HG02870 (cell line): ENCODE results near the gene ANKRD12.

ENCODE experiments used
- ATAC-seq: cut with Tn5 transposase; IDR thresholded peaks from one replicate; pipeline ENCODE4 v1.9.1; 2021; ENCODE audit warnings: mild to moderate bottlenecking, moderate library complexity; ENCODE audit not compliant: unreplicated experiment

ANKRD12 gene

DNA sequence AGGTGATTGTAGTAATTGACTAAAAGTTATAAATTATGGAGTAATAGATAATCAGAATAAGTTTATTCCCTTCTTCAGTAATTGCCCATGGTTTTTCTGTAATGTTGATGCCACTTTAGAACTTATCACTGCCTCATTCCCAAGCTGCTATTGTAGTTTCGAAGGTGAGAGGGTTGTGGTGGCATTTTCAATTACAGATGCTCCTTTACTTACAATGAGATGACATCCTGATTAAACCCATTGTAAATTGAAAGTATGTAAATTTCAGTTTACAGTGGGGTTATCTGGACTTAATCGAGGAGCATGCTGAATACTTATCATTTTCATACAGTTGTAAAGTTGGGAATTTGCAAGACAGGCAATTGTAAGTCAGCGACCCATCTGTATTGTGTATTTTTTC, 31.2 kb upstream of the ANKRD12 start:
- no peak for ATAC-seq

DNA sequence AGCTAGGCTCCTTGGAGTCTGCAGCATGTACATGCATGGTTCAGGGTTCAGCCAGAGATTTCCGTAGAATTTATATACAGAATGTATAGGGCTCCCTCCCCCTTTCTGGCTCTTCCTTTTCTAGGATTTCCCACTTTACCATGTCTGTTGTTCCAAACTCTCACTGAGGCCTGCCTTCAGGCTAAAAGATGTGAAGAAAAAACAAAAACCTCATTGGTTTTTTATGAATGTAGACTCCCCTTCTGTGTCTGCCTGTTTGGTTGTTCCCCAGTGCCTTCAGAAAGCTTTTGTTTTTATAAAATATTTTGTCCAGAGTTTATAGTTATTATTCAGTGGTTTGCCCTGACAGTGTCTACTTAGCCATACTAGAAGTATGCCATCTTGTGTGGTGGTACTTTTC, 30.5 kb upstream of the ANKRD12 start:
- no peak for ATAC-seq

DNA sequence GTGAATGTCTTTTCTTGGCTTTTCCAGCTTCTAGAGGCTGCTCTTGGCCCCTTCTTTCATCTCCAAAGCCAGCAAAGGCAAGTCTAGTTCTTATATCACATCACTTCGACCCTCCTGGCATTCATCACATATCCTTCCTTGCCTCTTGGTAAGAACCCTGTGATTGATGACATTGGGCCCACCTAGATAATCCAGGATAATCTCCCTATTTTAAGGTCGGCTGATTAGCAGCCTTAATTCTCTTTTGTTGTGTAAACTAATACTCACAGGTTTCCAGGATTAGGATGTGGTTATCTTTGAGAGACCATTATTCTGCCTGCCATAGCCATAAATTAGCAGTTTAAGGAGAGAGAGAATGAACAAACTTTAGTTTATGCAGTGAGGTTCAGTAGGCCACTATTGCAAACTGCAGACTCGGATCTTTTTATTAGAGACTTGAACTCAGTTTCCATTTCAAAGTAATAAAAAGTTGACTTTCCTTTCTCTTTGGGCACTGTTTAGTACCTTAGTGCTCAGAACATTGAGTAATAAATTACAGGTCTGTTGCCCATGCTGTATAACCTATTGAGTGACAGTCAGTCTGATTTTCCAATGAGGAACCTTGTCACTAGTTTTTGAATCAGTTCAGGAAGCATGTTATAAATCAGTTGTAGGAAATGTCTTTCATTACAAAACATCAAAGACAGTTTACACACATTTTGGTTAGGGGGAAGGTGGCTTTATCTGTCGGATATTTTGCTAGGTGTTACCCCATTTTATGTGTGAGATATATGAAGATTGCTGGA, 29.6 kb upstream of the ANKRD12 start:
- no peak for ATAC-seq

DNA sequence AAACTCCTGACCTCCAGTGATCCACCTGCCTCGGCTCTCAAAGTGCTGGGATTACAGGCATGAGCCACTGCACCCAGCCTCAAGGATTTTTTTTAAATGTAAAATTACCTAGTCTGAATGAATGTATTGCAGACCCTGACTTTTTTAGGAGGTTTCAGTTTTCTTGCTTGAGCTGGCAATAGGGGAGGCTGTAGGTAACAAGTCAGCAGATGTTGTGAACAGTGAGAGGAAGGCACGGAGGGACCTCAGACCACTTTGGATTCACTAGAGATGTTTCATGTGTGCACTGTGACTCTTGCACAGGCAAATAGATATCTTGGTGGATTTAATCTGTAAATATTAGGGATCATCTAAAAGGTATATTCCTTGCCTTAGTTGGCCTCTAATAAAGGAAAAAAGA, 27.7 kb upstream of the ANKRD12 start:
- ATAC-seq, result no peak

DNA sequence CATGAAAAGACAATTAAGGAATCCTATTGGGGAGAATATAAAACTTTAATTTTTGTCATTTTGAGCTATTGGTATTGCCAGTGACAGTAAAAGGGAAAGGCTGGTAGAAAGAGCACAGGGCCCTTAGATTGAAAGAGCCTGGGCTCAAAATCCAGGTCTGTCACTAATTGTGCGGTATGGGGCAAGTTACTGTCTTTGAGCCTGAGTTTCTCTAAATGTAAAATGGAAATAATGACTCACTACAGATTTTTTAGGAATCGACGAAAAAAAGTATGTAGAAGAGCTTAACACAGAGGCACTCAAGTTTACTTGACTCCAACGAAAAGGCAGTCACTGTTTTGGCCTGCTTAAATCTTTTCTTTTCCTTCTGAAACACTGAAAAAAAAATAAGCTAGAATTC, 27.1 kb upstream of the ANKRD12 start:
- no peak for ATAC-seq

DNA sequence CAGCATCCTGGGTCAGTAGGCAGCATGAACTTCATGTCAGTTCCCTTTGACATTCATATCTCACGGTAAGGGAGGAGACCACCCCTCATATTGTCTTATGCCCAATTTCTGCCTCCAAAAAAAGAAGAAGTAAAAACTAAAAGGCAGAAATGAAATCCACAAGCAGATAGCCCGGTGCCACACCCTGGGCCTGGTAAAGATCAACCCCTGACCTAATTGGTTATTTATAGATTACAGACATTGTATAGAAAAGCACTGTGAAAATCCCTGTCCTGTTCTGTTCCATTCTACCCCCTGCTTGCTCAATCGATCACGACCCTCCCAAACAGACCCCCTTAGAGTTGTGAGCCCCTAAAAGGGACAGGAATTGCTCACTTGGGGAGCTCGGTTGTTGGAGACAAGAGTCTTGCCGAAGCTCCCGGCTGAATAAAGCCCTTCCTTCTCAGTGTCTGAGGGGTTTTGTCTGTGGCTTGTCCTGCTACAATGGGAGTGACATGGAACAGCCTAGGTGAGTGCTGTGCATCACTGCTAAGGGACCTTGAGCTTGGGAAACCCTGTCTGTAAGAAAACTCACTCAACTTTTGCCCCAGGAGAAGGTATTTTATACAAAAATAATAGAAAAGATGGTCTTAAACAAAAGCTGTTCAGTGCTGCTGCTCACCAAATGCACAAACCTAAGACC, 23.0 kb upstream of the ANKRD12 start:
- ATAC-seq, result no peak

DNA sequence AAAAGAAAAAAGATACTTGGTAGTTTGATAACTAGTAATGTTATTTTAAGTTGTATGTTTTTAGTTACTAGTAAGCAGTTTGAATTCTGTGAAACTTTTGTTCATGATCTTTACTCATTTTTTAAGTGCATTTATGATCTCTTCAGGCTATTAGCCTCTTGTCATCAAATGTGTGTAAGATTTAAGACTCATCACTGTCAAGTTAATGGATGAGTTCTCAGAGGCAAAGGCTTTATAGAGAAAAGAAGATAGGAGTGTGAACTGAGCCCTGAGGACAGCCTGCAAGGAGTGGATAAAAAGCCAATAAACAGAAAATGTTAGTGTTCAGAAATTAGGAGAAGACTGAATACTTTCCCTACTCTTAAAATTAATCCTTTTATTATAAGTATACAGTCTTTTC, 20.6 kb upstream of the ANKRD12 start:
- no peak for ATAC-seq

DNA sequence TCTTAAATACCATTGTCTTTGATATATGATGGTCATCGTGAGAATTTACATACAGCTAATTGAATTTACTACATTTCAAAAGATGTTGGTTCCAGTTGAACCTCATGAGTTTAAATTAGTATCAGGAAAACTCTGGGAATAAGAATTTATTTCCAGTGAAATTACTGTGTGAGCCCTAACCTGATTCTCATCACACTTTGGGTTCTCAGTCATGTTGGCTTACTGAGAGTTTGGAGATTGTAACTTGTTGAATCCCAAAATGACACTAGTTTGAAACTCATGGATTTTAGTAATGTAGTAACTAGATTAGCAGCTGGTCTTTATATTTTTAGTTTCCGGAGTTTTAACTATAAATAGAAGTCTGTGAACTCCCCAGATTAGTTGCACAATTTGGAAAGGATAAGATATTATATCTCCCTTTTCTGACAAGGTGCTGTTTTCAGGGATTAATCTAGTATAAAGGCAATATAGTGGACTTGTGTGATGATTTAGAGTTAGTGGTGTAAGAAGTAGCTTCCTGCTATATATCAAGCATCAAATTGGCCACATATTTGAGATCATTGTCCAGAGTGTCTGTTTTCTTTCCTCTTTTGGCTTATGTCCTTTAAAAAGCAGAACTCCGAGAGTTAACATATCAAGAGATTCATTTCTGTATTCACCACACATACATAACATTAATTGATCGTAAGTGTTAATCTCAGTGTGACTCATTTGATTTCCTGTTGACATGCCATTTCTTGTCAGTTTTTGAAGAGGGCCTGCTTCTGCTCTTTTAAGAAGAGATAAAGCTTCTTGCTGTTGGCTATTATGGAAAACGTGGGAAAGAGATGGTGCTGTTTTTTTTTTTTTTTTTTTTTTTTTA, 18.4 kb upstream of the ANKRD12 start:
- ATAC-seq, result no peak

DNA sequence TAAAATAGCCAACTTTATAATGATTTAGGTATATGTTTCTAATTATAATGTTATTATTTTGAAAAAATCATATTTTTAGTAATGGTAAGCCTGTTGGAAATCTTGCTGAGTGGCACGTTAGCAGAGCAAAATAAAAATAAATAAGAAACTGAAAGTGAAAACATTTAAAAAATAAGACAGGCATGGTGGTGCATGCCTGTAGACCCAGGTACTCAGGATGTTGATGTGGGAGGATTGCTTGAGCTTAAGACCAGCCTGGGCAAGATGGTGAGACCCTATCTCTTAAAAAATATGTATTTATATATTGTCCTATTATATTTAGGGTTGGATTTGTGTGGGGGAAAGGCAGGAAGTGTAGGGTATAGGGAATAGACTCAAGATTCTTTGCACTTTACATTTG, 15.8 kb upstream of the ANKRD12 start:
- ATAC-seq, result no peak

DNA sequence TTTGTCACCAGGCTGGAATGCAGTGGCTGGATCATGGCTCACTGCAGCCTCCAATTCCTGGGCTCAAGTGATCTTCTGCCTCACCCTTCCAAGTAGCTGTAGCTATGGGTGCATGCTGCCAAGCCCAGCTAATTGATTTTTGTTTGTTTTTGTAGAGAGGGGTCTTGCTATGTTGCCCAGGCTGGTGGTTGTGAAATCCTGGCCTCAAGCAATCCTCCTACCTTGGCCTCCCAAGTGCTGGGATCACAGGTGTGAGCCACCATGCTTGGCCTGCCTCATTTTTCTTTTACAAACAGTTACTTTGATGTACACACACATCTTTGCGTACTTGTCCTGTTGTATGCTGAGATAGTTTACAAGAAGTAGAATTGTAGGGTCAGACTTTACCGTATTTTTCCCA, 13.1 kb upstream of the ANKRD12 start:
- no peak for ATAC-seq

DNA sequence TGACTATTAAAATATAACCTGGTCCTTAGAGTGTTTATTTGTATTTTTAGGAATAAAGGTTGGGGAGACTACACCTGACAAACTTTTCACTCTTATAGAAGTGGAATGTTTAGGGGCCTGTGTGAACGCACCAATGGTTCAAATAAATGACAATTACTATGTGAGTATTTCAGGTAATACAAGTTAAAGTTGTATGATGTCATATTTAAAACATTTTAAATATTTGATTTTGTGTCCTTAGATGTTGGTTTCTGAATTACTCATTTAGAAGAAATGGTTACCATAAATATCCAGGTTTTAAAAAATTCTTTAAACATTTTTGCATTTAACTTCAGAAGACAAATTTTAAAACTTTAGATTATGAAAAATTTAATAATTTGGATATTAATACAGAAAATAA, 11.8 kb upstream of the ANKRD12 start:
- ATAC-seq, result no peak

DNA sequence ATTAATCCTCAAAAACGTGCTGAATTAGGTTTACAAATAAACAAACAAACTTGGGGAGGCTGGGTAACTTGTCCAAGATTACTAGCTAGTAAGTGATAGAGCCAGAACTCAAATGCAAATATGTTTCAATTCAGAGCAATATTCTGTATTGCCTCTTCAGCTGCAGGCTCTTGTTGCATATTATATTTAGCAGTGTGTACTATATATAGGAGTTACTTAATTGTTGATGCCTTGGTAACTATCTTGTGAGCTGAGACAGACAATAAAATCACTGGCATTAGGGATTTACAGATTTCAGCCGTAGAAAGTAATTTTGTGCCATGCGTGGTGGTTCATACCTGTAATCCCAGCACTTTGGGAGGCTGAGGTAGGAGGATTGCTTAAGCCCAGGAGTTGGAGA, 10.2 kb upstream of the ANKRD12 start:
- ATAC-seq, result no peak

DNA sequence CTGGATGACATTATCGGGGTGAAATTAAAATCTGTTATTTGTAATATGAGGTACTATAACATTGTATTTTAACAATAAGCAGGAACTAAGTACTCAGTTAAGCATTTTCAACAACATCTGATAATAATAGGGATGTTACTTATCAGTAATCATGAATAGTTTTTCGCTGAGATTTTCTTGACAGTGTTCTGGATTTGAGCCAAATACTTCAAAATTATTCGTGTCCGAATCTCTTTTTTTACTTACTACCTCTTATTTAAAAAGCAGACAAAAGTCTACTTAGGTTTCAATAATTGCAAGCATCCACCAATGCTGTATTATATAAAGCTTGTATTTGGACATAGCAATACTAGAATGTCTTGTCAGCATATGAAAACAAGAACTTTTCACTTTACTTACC, 6.4 kb upstream of the ANKRD12 start:
- no peak for ATAC-seq

DNA sequence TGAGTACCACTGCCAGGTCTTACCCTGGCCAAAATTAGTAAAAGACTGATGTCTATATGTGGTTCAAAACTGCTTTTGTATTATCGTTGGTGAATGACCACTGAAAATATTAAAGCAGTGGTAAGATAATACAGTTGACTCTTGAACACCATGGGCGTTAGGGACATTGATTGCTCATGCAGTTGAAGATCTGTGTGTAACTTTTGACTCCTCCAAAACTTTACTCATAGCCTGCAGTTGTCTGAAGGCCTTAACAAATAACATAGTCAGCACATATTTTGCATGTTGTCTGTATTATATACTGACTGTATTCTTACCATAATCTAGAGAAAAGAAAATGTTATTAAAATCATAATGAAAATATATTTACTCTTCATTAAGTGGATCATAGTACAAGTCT, 5.8 kb upstream of the ANKRD12 start:
- no peak for ATAC-seq

DNA sequence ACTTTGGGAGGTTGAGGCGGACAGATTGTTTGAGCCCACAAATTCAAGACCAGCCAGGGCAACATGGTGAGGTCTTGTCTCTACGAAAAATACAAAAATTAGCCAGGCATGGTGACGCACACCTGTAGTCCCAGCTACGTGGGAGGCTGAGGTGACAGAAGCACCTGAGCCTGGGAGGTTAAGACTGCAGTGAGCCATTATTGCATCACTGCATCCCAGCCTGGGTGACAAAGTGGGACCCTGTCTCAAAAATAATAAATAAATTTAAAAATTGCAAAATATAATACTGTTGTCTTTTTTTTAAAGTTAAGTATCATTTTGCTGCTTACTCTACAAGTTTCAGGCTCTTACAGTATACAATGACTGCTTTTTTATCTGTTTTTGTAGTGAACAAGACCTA, 4.0 kb upstream of the ANKRD12 start:
- no peak for ATAC-seq

DNA sequence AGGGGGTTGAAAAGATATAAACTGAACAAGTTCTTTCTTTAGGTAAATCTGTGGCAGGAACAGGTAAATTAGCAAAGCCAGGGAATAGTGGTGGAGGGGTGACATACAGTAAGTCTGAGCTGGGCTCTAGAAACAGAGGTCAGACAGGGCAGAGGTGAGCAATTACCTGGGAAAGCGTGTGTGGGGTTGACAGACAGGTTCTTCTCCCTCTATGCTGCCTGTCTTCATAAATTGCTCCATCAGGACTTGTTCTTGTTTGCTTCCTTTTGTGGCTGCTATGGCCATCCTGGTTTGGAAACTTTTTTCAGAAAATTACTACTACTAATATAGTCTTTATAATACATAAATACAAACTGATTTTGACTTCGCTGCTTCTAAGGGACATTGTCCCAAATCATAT, 3.4 kb upstream of the ANKRD12 start:
- ATAC-seq, result no peak

DNA sequence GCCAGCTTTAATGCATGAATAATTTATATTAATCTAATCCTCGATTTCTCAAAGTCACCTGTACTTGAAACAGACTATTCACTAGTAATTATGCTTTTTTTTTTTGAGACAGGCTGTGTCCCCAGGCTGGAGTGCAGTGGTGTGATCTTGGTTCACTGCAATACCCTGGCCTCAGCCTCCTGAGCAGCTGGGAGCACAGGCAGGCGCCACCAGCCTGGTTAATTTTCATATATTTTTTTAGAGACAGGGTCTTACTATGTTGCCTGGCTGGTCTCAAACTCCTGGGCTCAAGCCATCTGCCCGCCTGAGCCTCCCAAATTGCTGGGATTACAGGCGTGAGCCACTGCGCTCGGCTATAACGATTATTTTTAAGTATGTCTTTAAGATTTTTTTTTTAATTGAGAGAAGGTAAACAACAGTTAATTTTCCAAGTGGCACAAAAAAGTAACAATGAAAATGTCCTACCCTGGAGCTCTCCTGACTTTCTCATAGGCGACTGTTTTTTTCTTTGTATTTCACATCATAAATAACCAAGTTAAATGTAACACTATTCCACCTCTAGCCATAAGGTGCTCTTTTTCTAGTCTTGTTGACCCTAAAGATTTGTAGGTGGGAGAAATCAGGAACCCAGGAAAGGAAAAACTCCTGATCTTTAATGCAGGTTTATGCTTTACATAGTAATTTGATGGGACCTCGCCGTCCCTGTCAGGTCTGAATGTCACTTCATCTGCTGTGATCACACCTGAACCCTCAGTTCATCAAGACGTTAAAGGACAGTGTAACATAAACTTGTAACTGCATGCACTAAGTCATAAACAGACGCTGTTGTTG, 1.3 kb upstream of the ANKRD12 start:
- no peak for ATAC-seq

DNA sequence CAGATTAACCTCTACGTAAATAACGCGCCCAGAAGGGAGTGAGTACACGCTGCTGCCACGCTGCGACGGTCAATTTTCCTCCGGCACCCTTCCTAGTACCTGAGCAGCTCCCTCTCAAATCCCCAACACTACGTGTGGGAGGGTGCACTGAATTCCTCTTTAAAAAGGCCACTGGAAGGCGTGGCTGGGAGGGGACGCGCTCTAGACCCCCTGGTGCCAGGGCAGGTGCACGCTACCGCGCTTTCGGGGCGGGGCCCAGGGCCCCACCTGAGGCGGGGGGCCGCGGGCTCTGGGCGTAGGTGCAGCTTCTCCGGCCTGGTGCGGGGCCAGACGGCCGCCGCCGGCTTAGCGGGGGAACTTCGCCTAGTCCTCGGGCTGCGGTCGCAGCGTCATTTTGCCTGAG, 668 bp upstream of the ANKRD12 start:
- ATAC-seq, result peak; percentile 12

DNA sequence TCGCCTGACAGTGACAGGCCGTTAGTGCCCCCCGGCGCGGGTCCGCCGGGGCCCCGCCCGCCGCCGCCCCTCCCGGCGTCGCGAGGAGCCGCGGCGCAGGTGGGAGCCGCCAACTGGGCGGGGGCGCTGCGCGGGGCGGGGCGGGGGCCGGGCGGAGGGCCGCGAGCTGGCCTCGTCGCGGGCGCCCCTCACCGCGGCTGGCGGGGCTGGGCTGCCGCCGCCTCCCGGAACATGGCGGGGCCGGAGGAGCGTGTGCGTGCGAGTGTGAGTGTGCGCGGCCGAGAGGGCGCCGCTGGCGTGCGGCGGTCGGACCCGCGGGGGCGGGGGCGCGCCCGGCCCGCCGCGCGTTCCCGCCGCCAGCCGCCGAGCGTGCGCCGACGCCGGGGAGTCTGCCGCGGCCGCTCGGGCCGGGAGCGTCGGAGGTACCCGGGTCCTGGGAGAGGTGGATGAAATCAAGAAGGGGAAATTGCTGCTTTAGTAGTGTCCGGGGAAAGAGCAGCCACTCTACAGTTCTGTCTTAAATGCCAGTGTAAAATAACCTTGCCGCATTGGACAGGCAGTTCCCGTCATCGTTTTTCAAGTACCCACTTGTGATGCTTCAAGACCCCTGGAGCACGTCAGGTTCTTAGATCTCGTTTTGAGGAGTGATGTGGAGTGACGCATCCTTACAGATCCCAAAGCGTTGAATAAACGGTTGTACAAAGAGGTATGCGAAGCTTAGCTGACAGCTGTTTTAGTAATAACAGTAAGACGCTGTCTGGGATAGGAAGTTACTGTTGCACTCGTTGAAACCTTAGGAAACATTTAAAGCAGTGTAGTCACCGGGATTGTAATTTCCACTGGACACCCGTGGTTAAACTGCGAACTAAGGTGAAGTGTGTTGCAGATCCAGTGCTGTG, 836 bp downstream of the ANKRD12 start:
- ATAC-seq, result peak; percentile 22
